Inflammatory macrophage treated with lipopolysaccharide for 1 hour (primary cell): ENCODE measurements around the gene BTBD9.
A peak's percentile ranks its signal among the peaks of the same experiment; 100 is the strongest.
"Not testable (repeated sequence)": the region's sequence is repeated elsewhere in the genome, so short reads cannot be mapped to it uniquely, and the experiment has no call there.

Experiments used
- DNase-seq, 2 donors: peaks; one replicate each; pipeline ENCODE4 v3.0.0-alpha.2; 2020 to 2022

Gene BTBD9

GRCh38 chr6:38648629-38649028, 8.9 kb upstream of the BTBD9 start:
- no peak for DNase-seq

GRCh38 chr6:38646166-38646878, 6.6 kb upstream of the BTBD9 start:
- no peak for DNase-seq

- DNase-seq = no peak
Measured at GRCh38 chr6:38644951-38645350, 5.2 kb upstream of the BTBD9 start.

GRCh38 chr6:38640216-38640909, 634 bp upstream of the BTBD9 start:
- DNase-seq = no peak

GRCh38 chr6:38638941-38639497, 710 bp downstream of the BTBD9 start:
- peak; percentile 2 to 23 for DNase-seq

GRCh38 chr6:38637756-38638155, 2.0 kb downstream of the BTBD9 start:
- no peak for DNase-seq

GRCh38 chr6:38636027-38636426, 3.7 kb downstream of the BTBD9 start:
- DNase-seq = no peak

GRCh38 chr6:38634518-38634917, 5.2 kb downstream of the BTBD9 start:
- DNase-seq = no peak

GRCh38 chr6:38632490-38632889, 7.2 kb downstream of the BTBD9 start:
- DNase-seq = no peak

- no peak for DNase-seq
Measured at GRCh38 chr6:38631186-38631783, 8.4 kb downstream of the BTBD9 start.

- DNase-seq = no peak
Measured at GRCh38 chr6:38625217-38625616, 14.5 kb downstream of the BTBD9 start.

- DNase-seq = not testable (repeated sequence)
Measured at GRCh38 chr6:38619342-38619741, 20.4 kb downstream of the BTBD9 start.

GRCh38 chr6:38618301-38618700, 21.4 kb downstream of the BTBD9 start:
- DNase-seq = not testable (repeated sequence)

- no peak for DNase-seq
Measured at GRCh38 chr6:38617856-38618255, 21.9 kb downstream of the BTBD9 start.

GRCh38 chr6:38612143-38612965, 27.4 kb downstream of the BTBD9 start:
- DNase-seq = no peak

GRCh38 chr6:38610050-38610625, 29.6 kb downstream of the BTBD9 start:
- no peak for DNase-seq

GRCh38 chr6:38604700-38605099, 35.0 kb downstream of the BTBD9 start:
- no peak for DNase-seq

- DNase-seq = no peak
Measured at GRCh38 chr6:38603966-38604365, 35.8 kb downstream of the BTBD9 start.

GRCh38 chr6:38603496-38603895, 36.2 kb downstream of the BTBD9 start:
- DNase-seq = no peak

- DNase-seq = no peak
Measured at GRCh38 chr6:38599966-38600550, 39.7 kb downstream of the BTBD9 start.

GRCh38 chr6:38599261-38599660, 40.5 kb downstream of the BTBD9 start:
- DNase-seq = no peak

- DNase-seq = no peak
Measured at GRCh38 chr6:38593998-38594665, 45.6 kb downstream of the BTBD9 start.
